Vagina (tissue), 2 donors: ENCODE measurements around the gene MORF4L1.

ENCODE experiments used
- CTCF ChIP-seq, 3 experiments: fragments of 450-650 bp in 2 of 3; fragments of 200-600 bp in 1 of 3; sonication (generic) in 1 of 3; IDR thresholded peaks; one replicate each; pipeline ENCODE4 v1.5.1; 2017 to 2019; ENCODE audit warnings: antibody characterized with exemption in 3 of 3, mild to moderate bottlenecking in 2 of 3, moderate library complexity in 2 of 3
- POLR2A ChIP-seq, 2 donors: fragments of 450-650 bp; IDR thresholded peaks; one replicate each; pipeline ENCODE4 v1.6.1; 2017; ENCODE audit warnings: antibody characterized with exemption in 2 of 2, mild to moderate bottlenecking in 2 of 2, moderate library complexity in 2 of 2

DNA sequence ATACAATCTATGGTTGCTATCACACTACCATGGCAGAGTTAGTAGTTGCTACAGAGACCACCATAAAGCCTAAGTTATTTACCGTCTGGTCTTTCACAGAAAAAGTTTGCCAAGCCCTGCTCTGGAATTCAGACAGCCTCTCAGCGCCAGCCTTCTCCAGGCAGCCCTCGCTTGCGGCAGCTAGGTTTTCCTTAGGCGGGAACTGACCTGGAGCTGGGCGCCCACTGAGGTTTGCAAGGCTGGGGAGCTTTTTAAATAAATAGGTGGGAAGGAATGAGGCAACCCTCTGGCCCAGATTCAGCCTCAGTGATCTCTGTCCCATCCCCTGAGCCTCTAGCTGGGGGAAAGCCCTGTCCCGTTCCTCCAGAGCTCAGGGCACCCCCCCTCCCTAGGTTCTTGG is 71.0 kb downstream of the MORF4L1 start:
- TF ChIP-seq POLR2A (IDR thresholded peaks at IDR 0.05) (no peak), CTCF (IDR thresholded peaks at IDR 0.05) (no peak)
